ENCODE measurements around the gene SNX21. TPM values are rescaled to one million over a fixed set of nuclear protein-coding genes. Genes with fewer than 3 reads are reported as not detected.

Gene SNX21
- total and polyA plus RNA-seq, 9 of the 15 experiments (the other 6 are each of a cell fraction or from before 2014, with no cell fraction given) = 0.10 to 1.2 (median 0.42) TPM

DNA sequence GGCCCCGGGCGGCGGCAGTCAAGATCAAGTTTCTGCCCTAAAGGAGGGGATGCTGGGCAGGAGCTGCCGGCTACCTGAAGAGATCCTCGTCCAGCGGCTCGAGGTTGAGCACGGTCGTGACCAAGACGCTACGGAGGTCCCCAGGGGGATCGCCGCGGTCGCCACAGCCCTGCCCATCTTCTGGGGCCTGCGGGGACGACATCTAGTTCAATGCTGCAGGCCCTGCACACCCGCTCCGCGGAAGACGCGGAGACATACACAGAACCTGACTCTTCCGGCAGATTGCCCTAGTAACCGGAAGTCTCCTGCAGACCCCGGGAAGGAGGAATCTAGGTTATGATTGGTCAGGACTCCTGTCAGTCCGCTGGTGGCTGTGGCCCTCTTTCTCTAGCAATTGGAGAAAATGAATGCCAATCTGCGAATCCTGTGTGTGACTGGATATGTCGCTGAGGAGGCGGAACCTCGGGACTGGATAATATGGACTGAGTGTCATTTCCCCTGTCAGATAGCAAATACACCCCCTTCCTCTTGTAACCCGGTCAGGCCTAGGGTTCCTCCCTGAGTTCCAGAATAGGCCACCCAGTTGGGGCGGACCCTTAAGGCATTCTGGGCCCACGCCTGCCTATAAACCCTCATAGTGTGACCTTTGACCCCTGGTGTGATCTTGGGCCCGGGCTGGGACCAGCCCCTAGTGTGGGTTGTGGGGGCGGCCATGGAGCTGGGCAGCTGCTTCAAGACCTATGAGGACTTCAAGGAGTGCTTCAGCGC, 23.7 kb downstream of the SNX21 start, which contains the start of the genes ACOT8 and ZSWIM3 (continued):
- TF ChIP-seq POLR2AphosphoS5 (IDR thresholded peaks at IDR 0.05; ENCODE audit: control insufficient read depth, insufficient read depth, low read depth, low read length) (peak; percentile 62; the same call in 1 of the 2 replicates), TRIM24 (IDR thresholded peaks at IDR 0.05) (no peak), ZNF561 (CRISPR knock-in tag; conservative IDR thresholded peaks at IDR 0.05) (no peak), HNRNPH1 (optimal IDR thresholded peaks at IDR 0.05; ENCODE audit: low read depth, low read length) (no peak), HDAC8 (tag; IDR thresholded peaks at IDR 0.05) (no peak), SRSF9 (IDR thresholded peaks at IDR 0.05; ENCODE audit: borderline replicate concordance, low read depth, low read length) (no peak), CHD4 (IDR thresholded peaks at IDR 0.05; ENCODE audit: insufficient read depth, insufficient replicate concordance, low read depth, low read length, poor library complexity, severe bottlenecking) (no peak), FOXJ2 (tag; IDR thresholded peaks at IDR 0.05) (no peak), SAFB (IDR thresholded peaks at IDR 0.05; ENCODE audit: borderline replicate concordance, low read depth, low read length) (no peak), HSF4 (CRISPR knock-in tag; IDR thresholded peaks at IDR 0.05; ENCODE audit: borderline replicate concordance) (no peak), RFX1 (IDR thresholded peaks at IDR 0.05) (peak; percentile 71), KDM5B (IDR thresholded peaks at IDR 0.05; ENCODE audit: insufficient replicate concordance, low read depth, low read length) (peak; percentile 96), STAG1 (CRISPR knock-in tag; IDR thresholded peaks at IDR 0.05; ENCODE audit: borderline replicate concordance) (no peak), XRCC4 (IDR thresholded peaks at IDR 0.05; ENCODE audit: extremely low read depth, insufficient read depth, insufficient read length) (no peak), KLF16 (IDR thresholded peaks at IDR 0.05) (no peak), ZZZ3 (IDR thresholded peaks at IDR 0.05) (no peak), SNIP1 (IDR thresholded peaks at IDR 0.05; ENCODE audit: low read depth) (no peak), RCOR1 (IDR thresholded peaks at IDR 0.05; ENCODE audit: borderline replicate concordance in 1 of 2, low read depth in 2 of 2, low read length in 2 of 2) (no peak), JUND (IDR thresholded peaks at IDR 0.05; ENCODE audit: borderline replicate concordance, low read depth, low read length) (peak; percentile 36; the same call in 1 of the 2 replicates), JUND (tag; IDR thresholded peaks at IDR 0.05; ENCODE audit: borderline replicate concordance, low read depth, low read length) (no peak), NEUROD1 (IDR thresholded peaks at IDR 0.05; ENCODE audit: borderline replicate concordance, low read depth, low read length, partially characterized antibody) (peak; percentile 99), L3MBTL2 (IDR thresholded peaks at IDR 0.05) (peak; percentile 63)
- TF ChIP-seq, protein P1, sequence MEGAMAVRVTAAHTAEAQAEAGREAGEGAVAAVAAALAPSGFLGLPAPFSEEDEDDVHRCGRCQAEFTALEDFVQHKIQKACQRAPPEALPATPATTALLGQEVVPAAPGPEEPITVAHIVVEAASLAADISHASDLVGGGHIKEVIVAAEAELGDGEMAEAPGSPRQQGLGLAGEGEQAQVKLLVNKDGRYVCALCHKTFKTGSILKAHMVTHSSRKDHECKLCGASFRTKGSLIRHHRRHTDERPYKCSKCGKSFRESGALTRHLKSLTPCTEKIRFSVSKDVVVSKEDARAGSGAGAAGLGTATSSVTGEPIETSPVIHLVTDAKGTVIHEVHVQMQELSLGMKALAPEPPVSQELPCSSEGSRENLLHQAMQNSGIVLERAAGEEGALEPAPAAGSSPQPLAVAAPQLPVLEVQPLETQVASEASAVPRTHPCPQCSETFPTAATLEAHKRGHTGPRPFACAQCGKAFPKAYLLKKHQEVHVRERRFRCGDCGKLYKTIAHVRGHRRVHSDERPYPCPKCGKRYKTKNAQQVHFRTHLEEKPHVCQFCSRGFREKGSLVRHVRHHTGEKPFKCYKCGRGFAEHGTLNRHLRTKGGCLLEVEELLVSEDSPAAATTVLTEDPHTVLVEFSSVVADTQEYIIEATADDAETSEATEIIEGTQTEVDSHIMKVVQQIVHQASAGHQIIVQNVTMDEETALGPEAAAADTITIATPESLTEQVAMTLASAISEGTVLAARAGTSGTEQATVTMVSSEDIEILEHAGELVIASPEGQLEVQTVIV (CRISPR knock-in tag; IDR thresholded peaks at IDR 0.05; ENCODE audit: borderline replicate concordance) = no peak
- TF ChIP-seq, protein P2, sequence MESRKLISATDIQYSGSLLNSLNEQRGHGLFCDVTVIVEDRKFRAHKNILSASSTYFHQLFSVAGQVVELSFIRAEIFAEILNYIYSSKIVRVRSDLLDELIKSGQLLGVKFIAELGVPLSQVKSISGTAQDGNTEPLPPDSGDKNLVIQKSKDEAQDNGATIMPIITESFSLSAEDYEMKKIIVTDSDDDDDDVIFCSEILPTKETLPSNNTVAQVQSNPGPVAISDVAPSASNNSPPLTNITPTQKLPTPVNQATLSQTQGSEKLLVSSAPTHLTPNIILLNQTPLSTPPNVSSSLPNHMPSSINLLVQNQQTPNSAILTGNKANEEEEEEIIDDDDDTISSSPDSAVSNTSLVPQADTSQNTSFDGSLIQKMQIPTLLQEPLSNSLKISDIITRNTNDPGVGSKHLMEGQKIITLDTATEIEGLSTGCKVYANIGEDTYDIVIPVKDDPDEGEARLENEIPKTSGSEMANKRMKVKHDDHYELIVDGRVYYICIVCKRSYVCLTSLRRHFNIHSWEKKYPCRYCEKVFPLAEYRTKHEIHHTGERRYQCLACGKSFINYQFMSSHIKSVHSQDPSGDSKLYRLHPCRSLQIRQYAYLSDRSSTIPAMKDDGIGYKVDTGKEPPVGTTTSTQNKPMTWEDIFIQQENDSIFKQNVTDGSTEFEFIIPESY (CRISPR knock-in tag; IDR thresholded peaks at IDR 0.05) = no peak
